22Rv1 (cell line): ENCODE results near the gene RBM4B.

ENCODE experiments used
- H3K27ac ChIP-seq: fragments of 450-650 bp; 2 replicates; pipeline ENCODE4 v1.5.1; 2017
- CTCF ChIP-seq: fragments of 450-650 bp; IDR thresholded peaks from 2 replicates; pipeline ENCODE4 v1.5.1; 2017; ENCODE audit warnings: mild to moderate bottlenecking
- ZFX ChIP-seq: fragments of 450-650 bp; IDR thresholded peaks from 2 replicates; pipeline ENCODE4 v1.6.1; 2017; ENCODE audit warnings: antibody characterized with exemption, borderline replicate concordance

The RBM4B gene

GRCh38 chr11:66720899-66721470 lies 43.3 kb upstream of the RBM4B start:
- TF ChIP-seq CTCF: no peak
- no peak for TF ChIP-seq ZFX
- no peak overlapping the region for H3K27ac ChIP-seq

GRCh38 chr11:66720223-66720898 lies 42.7 kb upstream of the RBM4B start:
- H3K27ac ChIP-seq: no peak overlapping the region

GRCh38 chr11:66719111-66719872 lies 41.6 kb upstream of the RBM4B start:
- TF ChIP-seq ZFX: no peak
- TF ChIP-seq CTCF: no peak
- H3K27ac ChIP-seq: no peak overlapping the region

More at GRCh38 chr11:66720223-66720898, 42.7 kb upstream of the RBM4B start:
- TF ChIP-seq CTCF (no peak), ZFX (no peak)

GRCh38 chr11:66718320-66718971 lies 40.8 kb upstream of the RBM4B start:
- TF ChIP-seq ZFX (no peak), CTCF (no peak)
- no peak overlapping the region for H3K27ac ChIP-seq

- H3K27ac ChIP-seq: no peak overlapping the region
- no peak for TF ChIP-seq CTCF
- no peak for TF ChIP-seq ZFX
These were observed 40.2 kb upstream of the RBM4B start for GRCh38 chr11:66717925-66718319.

GRCh38 chr11:66716996-66717395 lies 39.3 kb upstream of the RBM4B start:
- no peak overlapping the region for H3K27ac ChIP-seq
- TF ChIP-seq ZFX (no peak), CTCF (no peak)
